Duodenal mucosa (tissue), 2 donors: ENCODE measurements around the gene FAM9C.

Experiments used
- H3K27ac ChIP-seq: one replicate; pipeline ENCODE4 v1.7.0; 2013; ENCODE audit warnings: low read depth, low read length
- H3K27me3 ChIP-seq, 2 donors: one replicate each; pipeline ENCODE4 v1.7.0; 2013; ENCODE audit warnings: low read length in 2 of 2, control low read depth in 1 of 2; ENCODE audit not compliant: insufficient read depth in 2 of 2, control insufficient read depth in 1 of 2
- H3K36me3 ChIP-seq, 2 donors: one replicate each; pipeline ENCODE4 v1.7.0; 2013; ENCODE audit warnings: low read length in 2 of 2, control low read depth in 1 of 2; ENCODE audit not compliant: insufficient read depth in 2 of 2, control insufficient read depth in 1 of 2
- H3K4me1 ChIP-seq, 2 donors: one replicate each; pipeline ENCODE4 v1.7.0; 2013; ENCODE audit warnings: low read length in 2 of 2, control low read depth in 1 of 2; ENCODE audit not compliant: insufficient read depth in 2 of 2, control insufficient read depth in 1 of 2
- H3K4me3 ChIP-seq, 2 donors: one replicate each; pipeline ENCODE4 v1.7.0; 2013; ENCODE audit warnings: low read length in 2 of 2, low read depth in 1 of 2
- H3K9ac ChIP-seq, 2 donors: one replicate each; pipeline ENCODE4 v1.7.0; 2013; ENCODE audit warnings: low read length in 2 of 2, low read depth in 1 of 2
- H3K9me3 ChIP-seq, 2 donors: one replicate each; pipeline ENCODE4 v1.7.0; 2013; ENCODE audit warnings: low read length in 2 of 2, control low read depth in 1 of 2; ENCODE audit not compliant: control insufficient read depth in 1 of 2

The FAM9C gene

GRCh38 chrX:13043938-13044337 lies 482 bp downstream of the FAM9C start:
- H3K36me3 ChIP-seq: no peaks in the 10 kb centered on the region
- peaks cover 0 to 7% of the 10 kb centered on the region in 2 donors for H3K4me1 ChIP-seq
- H3K27ac ChIP-seq: no peak overlapping the region
- no peaks in the 10 kb centered on the region for H3K27me3 ChIP-seq
- no peak overlapping the region for H3K9ac ChIP-seq
- H3K4me3 ChIP-seq: no peak overlapping the region
- H3K9me3 ChIP-seq: no peaks in the 10 kb centered on the region

GRCh38 chrX:13043138-13043537 lies 1.3 kb downstream of the FAM9C start:
- Histone ChIP-seq H3K36me3 (no peaks in the 10 kb centered on the region), H3K9ac (no peak overlapping the region), H3K9me3 (no peaks in the 10 kb centered on the region), H3K4me1 (peaks cover 0 to 4% of the 10 kb centered on the region in 2 donors), H3K27me3 (no peaks in the 10 kb centered on the region), H3K4me3 (no peak overlapping the region), H3K27ac (no peak overlapping the region)

GRCh38 chrX:13036896-13037295 lies 7.5 kb downstream of the FAM9C start:
- Histone ChIP-seq H3K9me3 (no peaks in the 10 kb centered on the region), H3K4me1 (no peaks in the 10 kb centered on the region), H3K4me3 (no peak overlapping the region), H3K36me3 (no peaks in the 10 kb centered on the region), H3K9ac (no peak overlapping the region), H3K27me3 (no peaks in the 10 kb centered on the region), H3K27ac (no peak overlapping the region)

- no peaks in the 10 kb centered on the region for H3K9me3 ChIP-seq
- no peaks in the 10 kb centered on the region for H3K36me3 ChIP-seq
- no peak overlapping the region for H3K9ac ChIP-seq
- no peak overlapping the region for H3K27ac ChIP-seq
- H3K4me1 ChIP-seq: peaks cover 19% of the 10 kb centered on the region in 2 donors
- no peak overlapping the region for H3K4me3 ChIP-seq
- no peaks in the 10 kb centered on the region for H3K27me3 ChIP-seq
These were observed 11.2 kb downstream of the FAM9C start for GRCh38 chrX:13033193-13033592.

GRCh38 chrX:13029887-13030771 lies 14.3 kb downstream of the FAM9C start:
- no peak overlapping the region for H3K4me3 ChIP-seq
- no peak overlapping the region for H3K27ac ChIP-seq
- no peak overlapping the region for H3K9ac ChIP-seq
- no peaks in the 10 kb centered on the region for H3K9me3 ChIP-seq
- peaks cover 19% of the 10 kb centered on the region in 2 donors for H3K4me1 ChIP-seq
- H3K36me3 ChIP-seq: no peaks in the 10 kb centered on the region
- no peaks in the 10 kb centered on the region for H3K27me3 ChIP-seq

- Histone ChIP-seq H3K9me3 (no peaks in the 10 kb centered on the region), H3K4me1 (peaks cover 19% of the 10 kb centered on the region in 2 donors), H3K4me3 (peak overlapping the region in 1 of 2 donors; percentile 5), H3K9ac (no peak overlapping the region), H3K36me3 (no peaks in the 10 kb centered on the region), H3K27me3 (no peaks in the 10 kb centered on the region), H3K27ac (no peak overlapping the region)
These were observed 14.9 kb downstream of the FAM9C start for GRCh38 chrX:13029637-13029886.

GRCh38 chrX:13028871-13029636 lies 15.4 kb downstream of the FAM9C start:
- no peaks in the 10 kb centered on the region for H3K36me3 ChIP-seq
- H3K27me3 ChIP-seq: no peaks in the 10 kb centered on the region
- peak overlapping the region in 1 of 2 donors; percentile 5 for H3K4me3 ChIP-seq
- no peak overlapping the region for H3K9ac ChIP-seq
- no peak overlapping the region for H3K27ac ChIP-seq
- peaks cover 19% of the 10 kb centered on the region in 2 donors for H3K4me1 ChIP-seq
- H3K9me3 ChIP-seq: no peaks in the 10 kb centered on the region

- Histone ChIP-seq H3K4me1 (peaks cover 19 to 28% of the 10 kb centered on the region in 2 donors), H3K9ac (no peak overlapping the region), H3K27ac (no peak overlapping the region), H3K36me3 (no peaks in the 10 kb centered on the region), H3K4me3 (no peak overlapping the region), H3K27me3 (no peaks in the 10 kb centered on the region), H3K9me3 (no peaks in the 10 kb centered on the region)
These were observed 17.4 kb downstream of the FAM9C start for GRCh38 chrX:13026877-13027652.

- Histone ChIP-seq H3K27me3 (no peaks in the 10 kb centered on the region), H3K27ac (no peak overlapping the region), H3K36me3 (no peaks in the 10 kb centered on the region), H3K4me1 (peaks cover 13 to 23% of the 10 kb centered on the region in 2 donors), H3K4me3 (no peak overlapping the region), H3K9ac (no peak overlapping the region), H3K9me3 (no peaks in the 10 kb centered on the region)
These were observed 19.4 kb downstream of the FAM9C start for GRCh38 chrX:13024986-13025385.

- H3K9ac ChIP-seq: no peak overlapping the region
- peaks cover 3 to 14% of the 10 kb centered on the region in 2 donors for H3K4me1 ChIP-seq
- H3K36me3 ChIP-seq: no peaks in the 10 kb centered on the region
- no peak overlapping the region for H3K27ac ChIP-seq
- H3K4me3 ChIP-seq: no peak overlapping the region
- no peaks in the 10 kb centered on the region for H3K27me3 ChIP-seq
- H3K9me3 ChIP-seq: no peaks in the 10 kb centered on the region
These were observed 20.4 kb downstream of the FAM9C start for GRCh38 chrX:13023979-13024378.
